HG03196 (cell line): ENCODE measurements around the gene NINJ1.
"Not testable (repeated sequence)": the region's sequence is repeated elsewhere in the genome, so short reads cannot be mapped to it uniquely, and the experiment has no call there.

Experiments used
- ATAC-seq: cut with Tn5 transposase; IDR thresholded peaks from one replicate; pipeline ENCODE4 v1.9.1; 2021; ENCODE audit not compliant: unreplicated experiment

The NINJ1 gene

GRCh38 chr9:93161786-93162562 lies 27.9 kb upstream of the NINJ1 start:
- ATAC-seq: no peak

- no peak for ATAC-seq
Measured at GRCh38 chr9:93159601-93160471, 25.8 kb upstream of the NINJ1 start.

GRCh38 chr9:93156475-93157008 lies 22.5 kb upstream of the NINJ1 start:
- no peak for ATAC-seq

- ATAC-seq: no peak
Measured at GRCh38 chr9:93155716-93156474, 21.8 kb upstream of the NINJ1 start.

GRCh38 chr9:93154293-93154903 lies 20.3 kb upstream of the NINJ1 start:
- no peak for ATAC-seq

GRCh38 chr9:93151097-93151784 lies 17.2 kb upstream of the NINJ1 start:
- ATAC-seq: no peak

GRCh38 chr9:93149361-93149760 lies 15.3 kb upstream of the NINJ1 start:
- ATAC-seq: no peak

GRCh38 chr9:93148721-93149120 lies 14.7 kb upstream of the NINJ1 start:
- ATAC-seq: no peak

- ATAC-seq: no peak
Measured at GRCh38 chr9:93147632-93148031, 13.6 kb upstream of the NINJ1 start.

GRCh38 chr9:93146696-93147095 lies 12.6 kb upstream of the NINJ1 start:
- ATAC-seq: not testable (repeated sequence)

GRCh38 chr9:93143830-93144530 lies 9.9 kb upstream of the NINJ1 start:
- no peak for ATAC-seq

GRCh38 chr9:93141771-93142483 lies 7.9 kb upstream of the NINJ1 start:
- no peak for ATAC-seq

GRCh38 chr9:93139365-93140182 lies 5.5 kb upstream of the NINJ1 start:
- no peak for ATAC-seq

GRCh38 chr9:93138171-93138764 lies 4.2 kb upstream of the NINJ1 start:
- no peak for ATAC-seq

- ATAC-seq: no peak
Measured at GRCh38 chr9:93137362-93137761, 3.3 kb upstream of the NINJ1 start.

GRCh38 chr9:93136011-93136440 lies 2.0 kb upstream of the NINJ1 start:
- ATAC-seq: no peak

GRCh38 chr9:93134740-93135444 lies 841 bp upstream of the NINJ1 start:
- no peak for ATAC-seq
